HEK293 (cell line): ENCODE measurements around the gene SAYSD1.

Experiments
- CTCF ChIA-PET: fragments of 350-600 bp; formaldehyde crosslinking; extraction: SDS; loops from one replicate; lab custom pipeline; 2021; ENCODE audit warnings: antibody characterized with exemption; lab: Yijun Ruan, JAX
- POLR2A ChIA-PET: fragments of 300-600 bp; formaldehyde crosslinking; extraction: SDS; loops from one replicate; lab custom pipeline; 2020; ENCODE audit warnings: antibody characterized with exemption, inconsistent platforms; lab: Yijun Ruan, JAX
- H3K27ac ChIP-seq: fragments of 200-500 bp; sonication (Bioruptor generic); 2 replicates; pipeline ENCODE4 v1.5.1; 2014; ENCODE audit warnings: low read depth, low read length, control low read depth, inconsistent platforms; ENCODE audit errors: extremely low read depth
- H3K36me3 ChIP-seq, 2 experiments: fragments of 200-500 bp in 1 of 2; sonication (Bioruptor generic) in 1 of 2; 1 replicate in 1 of 2; 2 replicates in 1 of 2; pipeline ENCODE4 v1.5.1; 2014 to 2017; ENCODE audit warnings: inconsistent platforms in 2 of 2, low read length in 2 of 2; ENCODE audit not compliant: control insufficient read depth in 2 of 2, insufficient read depth in 1 of 2
- H3K4me1 ChIP-seq: fragments of 200-500 bp; sonication (Bioruptor generic); 2 replicates; pipeline ENCODE4 v1.5.1; 2014; ENCODE audit warnings: mild to moderate bottlenecking, low read length, inconsistent platforms; ENCODE audit not compliant: control insufficient read depth, insufficient read depth
- H3K4me3 ChIP-seq: 2 replicates; pipeline ENCODE4 v1.5.1; 2011; ENCODE audit warnings: low read depth, mild to moderate bottlenecking, control low read depth, low read length, moderate library complexity
- H3K9me3 ChIP-seq: fragments of 200-500 bp; sonication (Bioruptor generic); 2 replicates; pipeline ENCODE4 v1.5.1; 2014; ENCODE audit warnings: low read depth, low read length, inconsistent platforms; ENCODE audit not compliant: control insufficient read depth, insufficient read depth
- ATF2 ChIP-seq: fragments of 450-650 bp; formaldehyde crosslinking; IDR thresholded peaks from 2 replicates; pipeline ENCODE4 v1.5.1; 2016; ENCODE audit warnings: missing biosample characterization, missing genetic modification characterization, low read depth
- BCL6B ChIP-seq: fragments of 450-650 bp; formaldehyde crosslinking; IDR thresholded peaks from 2 replicates; pipeline ENCODE4 v1.5.1; 2017; ENCODE audit warnings: missing biosample characterization, missing genetic modification characterization
- REST ChIP-seq: fragments of 450-650 bp; formaldehyde crosslinking; IDR thresholded peaks from 2 replicates; pipeline ENCODE4 v1.5.1; 2016; ENCODE audit warnings: missing biosample characterization, missing genetic modification characterization
- ZBTB10 ChIP-seq: fragments of 450-650 bp; formaldehyde crosslinking; IDR thresholded peaks from 2 replicates; pipeline ENCODE4 v1.5.1; 2016; ENCODE audit warnings: missing biosample characterization, missing genetic modification characterization
- ZIC2 ChIP-seq: fragments of 450-650 bp; formaldehyde crosslinking; IDR thresholded peaks from 2 replicates; pipeline ENCODE4 v1.5.1; 2016; ENCODE audit warnings: missing biosample characterization, missing genetic modification characterization
- ZNF114 ChIP-seq: fragments of 450-650 bp; formaldehyde crosslinking; IDR thresholded peaks from 2 replicates; pipeline ENCODE4 v1.5.0; 2017; ENCODE audit warnings: missing biosample characterization, missing genetic modification characterization
- ZNF324 ChIP-seq: fragments of 450-650 bp; formaldehyde crosslinking; IDR thresholded peaks from 2 replicates; pipeline ENCODE4 v1.5.1; 2016; ENCODE audit warnings: missing biosample characterization, missing genetic modification characterization
- ZNF391 ChIP-seq: fragments of 450-650 bp; formaldehyde crosslinking; IDR thresholded peaks from 2 replicates; pipeline ENCODE4 v1.5.1; 2016; ENCODE audit warnings: low read depth, missing biosample characterization, missing genetic modification characterization, borderline replicate concordance
- ZNF513 ChIP-seq: fragments of 450-650 bp; IDR thresholded peaks from 2 replicates; pipeline ENCODE4 v1.5.1; 2018; ENCODE audit warnings: missing biosample characterization, missing genetic modification characterization
- ZNF549 ChIP-seq: fragments of 450-650 bp; IDR thresholded peaks from 2 replicates; pipeline ENCODE4 v1.5.1; 2018; ENCODE audit warnings: missing biosample characterization, missing genetic modification characterization, mild to moderate bottlenecking, inconsistent platforms, moderate library complexity
- ZNF677 ChIP-seq: fragments of 450-650 bp; IDR thresholded peaks from 2 replicates; pipeline ENCODE4 v1.5.0; 2018; ENCODE audit warnings: missing biosample characterization, mild to moderate bottlenecking, missing genetic modification characterization, moderate library complexity
- ZNF792 ChIP-seq: fragments of 450-650 bp; formaldehyde crosslinking; IDR thresholded peaks from 2 replicates; pipeline ENCODE4 v1.5.1; 2016; ENCODE audit warnings: missing biosample characterization, missing genetic modification characterization
- TF ChIP-seq, protein P1 (sequence below): fragments of 450-650 bp; formaldehyde crosslinking; IDR thresholded peaks from 2 replicates; pipeline ENCODE4 v1.5.1; 2017; ENCODE audit warnings: missing biosample characterization, missing genetic modification characterization
- TF ChIP-seq, protein P2 (sequence below): fragments of 450-650 bp; formaldehyde crosslinking; IDR thresholded peaks from 2 replicates; pipeline ENCODE4 v1.5.1; 2017; ENCODE audit warnings: missing biosample characterization, mild to moderate bottlenecking, missing genetic modification characterization, moderate library complexity
- TF ChIP-seq, protein P3 (sequence below): fragments of 450-650 bp; formaldehyde crosslinking; IDR thresholded peaks from 2 replicates; pipeline ENCODE4; 2016; ENCODE audit warnings: missing biosample characterization, missing genetic modification characterization
- TF ChIP-seq, protein P4 (sequence below): fragments of 450-650 bp; formaldehyde crosslinking; IDR thresholded peaks from 2 replicates; pipeline ENCODE4 v1.5.1; 2016; ENCODE audit warnings: missing biosample characterization, missing genetic modification characterization

SAYSD1 gene

GRCh38 chr6:39075807-39076622 lies 39.0 kb downstream of the SAYSD1 start:
- ChIA-PET CTCF (interaction anchor here (1.0 to 1.1 kb wide), 3 partner anchors 16 to 102 kb away, joined by 3 to 4 read pairs (median 3); no protein-coding TSS in a partner anchor), POLR2A (no interaction called here)
- Histone ChIP-seq H3K4me1 (no peaks in the 10 kb centered on the region), H3K36me3 (no peaks in the 10 kb centered on the region), H3K9me3 (no peaks in the 10 kb centered on the region), H3K4me3 (no peak overlapping the region), H3K27ac (no peak overlapping the region)
- no peak for TF ChIP-seq ZIC2 (tag by site-specific recombination)
- TF ChIP-seq, protein P1, sequence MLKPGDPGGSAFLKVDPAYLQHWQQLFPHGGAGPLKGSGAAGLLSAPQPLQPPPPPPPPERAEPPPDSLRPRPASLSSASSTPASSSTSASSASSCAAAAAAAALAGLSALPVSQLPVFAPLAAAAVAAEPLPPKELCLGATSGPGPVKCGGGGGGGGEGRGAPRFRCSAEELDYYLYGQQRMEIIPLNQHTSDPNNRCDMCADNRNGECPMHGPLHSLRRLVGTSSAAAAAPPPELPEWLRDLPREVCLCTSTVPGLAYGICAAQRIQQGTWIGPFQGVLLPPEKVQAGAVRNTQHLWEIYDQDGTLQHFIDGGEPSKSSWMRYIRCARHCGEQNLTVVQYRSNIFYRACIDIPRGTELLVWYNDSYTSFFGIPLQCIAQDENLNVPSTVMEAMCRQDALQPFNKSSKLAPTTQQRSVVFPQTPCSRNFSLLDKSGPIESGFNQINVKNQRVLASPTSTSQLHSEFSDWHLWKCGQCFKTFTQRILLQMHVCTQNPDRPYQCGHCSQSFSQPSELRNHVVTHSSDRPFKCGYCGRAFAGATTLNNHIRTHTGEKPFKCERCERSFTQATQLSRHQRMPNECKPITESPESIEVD (tag by site-specific recombination), result no peak
- TF ChIP-seq ZNF513 (tag by site-specific recombination), result no peak
- TF ChIP-seq ZNF549 (tag by site-specific recombination), result no peak
- TF ChIP-seq ZNF114 (tag by site-specific recombination), result no peak
- TF ChIP-seq ZNF324 (tag by site-specific recombination), result no peak
- TF ChIP-seq ZBTB10 (tag by site-specific recombination), result no peak
- TF ChIP-seq ZNF391, result no peak
- TF ChIP-seq, protein P2, sequence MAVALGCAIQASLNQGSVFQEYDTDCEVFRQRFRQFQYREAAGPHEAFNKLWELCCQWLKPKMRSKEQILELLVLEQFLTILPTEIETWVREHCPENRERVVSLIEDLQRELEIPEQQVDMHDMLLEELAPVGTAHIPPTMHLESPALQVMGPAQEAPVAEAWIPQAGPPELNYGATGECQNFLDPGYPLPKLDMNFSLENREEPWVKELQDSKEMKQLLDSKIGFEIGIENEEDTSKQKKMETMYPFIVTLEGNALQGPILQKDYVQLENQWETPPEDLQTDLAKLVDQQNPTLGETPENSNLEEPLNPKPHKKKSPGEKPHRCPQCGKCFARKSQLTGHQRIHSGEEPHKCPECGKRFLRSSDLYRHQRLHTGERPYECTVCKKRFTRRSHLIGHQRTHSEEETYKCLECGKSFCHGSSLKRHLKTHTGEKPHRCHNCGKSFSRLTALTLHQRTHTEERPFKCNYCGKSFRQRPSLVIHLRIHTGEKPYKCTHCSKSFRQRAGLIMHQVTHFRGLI (tag by site-specific recombination), result no peak
- no peak for TF ChIP-seq ZNF677 (tag by site-specific recombination)
- no peak for TF ChIP-seq ATF2 (tag by site-specific recombination)
- no peak for TF ChIP-seq REST (tag by site-specific recombination)
- TF ChIP-seq, protein P3, sequence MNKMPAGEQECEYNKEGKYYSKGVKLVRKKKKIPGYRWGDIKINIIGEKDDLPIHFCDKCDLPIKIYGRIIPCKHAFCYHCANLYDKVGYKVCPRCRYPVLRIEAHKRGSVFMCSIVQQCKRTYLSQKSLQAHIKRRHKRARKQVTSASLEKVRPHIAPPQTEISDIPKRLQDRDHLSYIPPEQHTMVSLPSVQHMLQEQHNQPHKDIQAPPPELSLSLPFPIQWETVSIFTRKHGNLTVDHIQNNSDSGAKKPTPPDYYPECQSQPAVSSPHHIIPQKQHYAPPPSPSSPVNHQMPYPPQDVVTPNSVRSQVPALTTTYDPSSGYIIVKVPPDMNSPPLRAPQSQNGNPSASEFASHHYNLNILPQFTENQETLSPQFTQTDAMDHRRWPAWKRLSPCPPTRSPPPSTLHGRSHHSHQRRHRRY, result no peak
- TF ChIP-seq, protein P4, sequence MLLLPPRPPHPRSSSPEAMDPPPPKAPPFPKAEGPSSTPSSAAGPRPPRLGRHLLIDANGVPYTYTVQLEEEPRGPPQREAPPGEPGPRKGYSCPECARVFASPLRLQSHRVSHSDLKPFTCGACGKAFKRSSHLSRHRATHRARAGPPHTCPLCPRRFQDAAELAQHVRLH (tag by site-specific recombination), result no peak
- TF ChIP-seq ZNF792 (tag by site-specific recombination), result no peak
- TF ChIP-seq BCL6B, result no peak
